KOPT-K1 (cell line): ENCODE results near the gene NMNAT2.

ENCODE experiments used
- H3K27ac ChIP-seq: fragments of 200-600 bp; sonication (generic); 2 replicates; pipeline ENCODE4 v1.5.1; 2016; ENCODE audit warnings: antibody characterized with exemption, mild to moderate bottlenecking, low read depth, low read length; ENCODE audit not compliant: poor library complexity, severe bottlenecking
- H3K36me3 ChIP-seq: fragments of 200-600 bp; sonication (generic); 2 replicates; pipeline ENCODE4 v1.5.1; 2017; ENCODE audit warnings: antibody characterized with exemption, mild to moderate bottlenecking, low read length, moderate library complexity; ENCODE audit not compliant: insufficient read depth
- H3K9me3 ChIP-seq: fragments of 200-600 bp; sonication (generic); 2 replicates; pipeline ENCODE4 v1.5.1; 2017; ENCODE audit warnings: antibody characterized with exemption, low read length, mild to moderate bottlenecking; ENCODE audit not compliant: insufficient read depth, poor library complexity, severe bottlenecking

The NMNAT2 gene

DNA sequence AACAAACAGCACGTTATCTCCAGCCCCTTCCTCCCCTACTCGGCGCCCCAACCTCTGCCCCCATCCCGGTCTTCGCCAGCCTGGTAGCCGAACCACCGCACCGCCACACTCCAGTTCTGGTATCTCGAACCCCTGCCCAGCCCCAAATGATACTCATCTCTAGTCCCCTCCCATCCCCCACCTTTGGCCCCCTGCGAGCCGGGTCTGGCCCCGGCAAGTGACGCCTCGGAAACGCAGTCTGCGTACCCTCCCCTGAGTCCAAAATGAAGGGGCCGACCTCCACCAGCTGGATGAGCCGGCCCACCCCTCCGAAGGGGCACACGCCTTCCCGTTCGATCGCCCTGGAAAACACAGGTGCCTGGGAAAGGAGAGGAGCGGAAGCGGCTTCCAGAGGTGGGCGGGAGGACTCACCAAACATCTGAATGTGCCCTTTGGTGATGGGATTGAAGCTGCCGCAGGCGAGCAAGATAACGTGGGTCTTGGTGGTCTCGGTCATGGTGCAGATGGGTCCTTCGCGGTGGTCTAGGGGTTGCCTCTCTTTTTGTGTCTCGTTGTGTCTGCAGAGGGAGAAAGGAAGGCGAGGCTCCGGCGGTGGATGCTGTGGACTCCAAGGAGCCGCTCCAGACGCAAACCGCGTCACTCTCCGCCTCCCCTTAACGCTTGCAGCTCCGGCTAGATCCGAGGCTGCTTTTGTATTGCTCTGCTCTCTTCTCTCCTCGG is at the start of gene NMNAT2:
NMNAT2 (minus strand) TSS at position 609 of the 720 bp plus-strand sequence; CDS start at position 496, 113 bp downstream.
- H3K36me3 ChIP-seq: no peaks in the 10 kb centered on the region
- no peak within 1 kb of the TSS for H3K27ac ChIP-seq
- H3K9me3 ChIP-seq: no peaks in the 10 kb centered on the region

DNA sequence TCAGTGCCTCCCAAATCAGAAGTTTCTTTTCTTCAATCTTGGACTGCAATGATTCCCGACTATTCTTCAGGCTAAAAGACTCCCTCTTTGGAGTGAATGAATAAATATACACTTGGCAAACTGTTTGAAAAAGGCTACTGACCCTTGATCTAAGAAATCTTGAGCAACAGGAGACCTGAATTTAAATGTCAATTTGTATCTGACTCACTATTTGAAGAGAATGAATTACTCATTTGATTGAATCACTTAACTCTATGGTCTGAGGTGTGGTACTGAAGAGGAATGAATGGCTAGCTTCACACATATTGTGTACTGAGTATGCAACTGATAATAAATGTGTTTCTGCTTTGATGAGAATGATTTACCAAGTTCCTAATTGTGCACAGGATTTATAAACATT is 49.5 kb upstream of the NMNAT2 start:
- Histone ChIP-seq H3K27ac (no peak overlapping the region), H3K9me3 (no peaks in the 10 kb centered on the region), H3K36me3 (no peaks in the 10 kb centered on the region)

- Histone ChIP-seq H3K27ac (no peak overlapping the region), H3K9me3 (no peaks in the 10 kb centered on the region), H3K36me3 (no peaks in the 10 kb centered on the region)
Observed at GRCh38 chr1:183466781-183467180, 48.6 kb upstream of the NMNAT2 start.

GRCh38 chr1:183463566-183463965 is 45.4 kb upstream of the NMNAT2 start:
- no peaks in the 10 kb centered on the region for H3K36me3 ChIP-seq
- no peaks in the 10 kb centered on the region for H3K9me3 ChIP-seq
- H3K27ac ChIP-seq: no peak overlapping the region

- H3K9me3 ChIP-seq: no peaks in the 10 kb centered on the region
- H3K27ac ChIP-seq: no peak overlapping the region
- no peaks in the 10 kb centered on the region for H3K36me3 ChIP-seq
Observed at GRCh38 chr1:183461350-183461749, 43.2 kb upstream of the NMNAT2 start.

DNA sequence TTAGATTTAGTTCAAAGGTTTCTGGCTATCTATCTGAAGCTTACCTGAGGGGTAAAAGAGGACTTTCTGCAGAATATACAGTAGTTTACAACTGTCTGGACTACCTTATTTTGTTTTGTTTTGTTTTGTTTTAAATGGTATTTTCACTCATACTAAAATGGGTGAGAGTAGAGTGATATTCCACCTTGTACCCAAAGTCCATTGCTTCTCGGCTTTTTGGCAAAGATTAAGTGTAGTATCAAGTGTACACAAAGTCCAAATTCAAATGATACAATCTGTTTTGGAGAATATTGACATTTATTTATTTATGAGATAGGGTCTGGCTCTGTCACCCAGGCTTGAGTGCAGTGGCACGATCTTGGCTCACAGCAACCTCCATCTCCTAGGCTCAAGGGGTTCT is 42.4 kb upstream of the NMNAT2 start:
- no peaks in the 10 kb centered on the region for H3K9me3 ChIP-seq
- H3K27ac ChIP-seq: no peak overlapping the region
- H3K36me3 ChIP-seq: no peaks in the 10 kb centered on the region

- no peaks in the 10 kb centered on the region for H3K9me3 ChIP-seq
- no peaks in the 10 kb centered on the region for H3K36me3 ChIP-seq
- H3K27ac ChIP-seq: no peak overlapping the region
Observed at GRCh38 chr1:183457449-183457848, 39.3 kb upstream of the NMNAT2 start.

DNA sequence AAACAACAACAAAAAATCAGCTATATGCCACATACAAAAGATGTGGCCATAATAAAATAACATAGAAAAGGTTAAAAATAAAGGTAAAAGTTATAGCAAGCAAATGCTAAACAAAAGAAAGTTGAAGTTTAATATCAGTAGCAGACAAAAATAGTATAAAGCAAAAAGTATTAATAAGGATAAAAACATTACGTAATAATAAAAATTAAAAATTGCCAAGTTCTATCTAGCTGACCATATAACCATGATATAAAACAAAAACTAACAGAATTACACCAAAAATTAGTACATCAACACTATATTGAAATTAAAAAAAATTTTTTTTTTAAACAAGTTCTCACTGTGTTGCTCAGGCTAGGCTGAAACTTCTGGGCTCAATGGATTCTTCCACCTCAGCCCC is 38.6 kb upstream of the NMNAT2 start:
- no peaks in the 10 kb centered on the region for H3K36me3 ChIP-seq
- no peaks in the 10 kb centered on the region for H3K9me3 ChIP-seq
- H3K27ac ChIP-seq: no peak overlapping the region

GRCh38 chr1:183454377-183454776 is 36.2 kb upstream of the NMNAT2 start:
- H3K9me3 ChIP-seq: no peaks in the 10 kb centered on the region
- H3K27ac ChIP-seq: no peak overlapping the region
- no peaks in the 10 kb centered on the region for H3K36me3 ChIP-seq

- H3K27ac ChIP-seq: no peak overlapping the region
- H3K36me3 ChIP-seq: no peaks in the 10 kb centered on the region
- H3K9me3 ChIP-seq: no peaks in the 10 kb centered on the region
Observed at GRCh38 chr1:183450093-183450492, 31.9 kb upstream of the NMNAT2 start.

- Histone ChIP-seq H3K9me3 (no peaks in the 10 kb centered on the region), H3K27ac (no peak overlapping the region), H3K36me3 (no peaks in the 10 kb centered on the region)
Observed at GRCh38 chr1:183449223-183449770, 31.1 kb upstream of the NMNAT2 start.

GRCh38 chr1:183444243-183444642 is 26.1 kb upstream of the NMNAT2 start:
- H3K36me3 ChIP-seq: no peaks in the 10 kb centered on the region
- H3K9me3 ChIP-seq: no peaks in the 10 kb centered on the region
- H3K27ac ChIP-seq: no peak overlapping the region

- no peak overlapping the region for H3K27ac ChIP-seq
- no peaks in the 10 kb centered on the region for H3K9me3 ChIP-seq
- H3K36me3 ChIP-seq: no peaks in the 10 kb centered on the region
Observed at GRCh38 chr1:183443466-183443865, 25.3 kb upstream of the NMNAT2 start.

DNA sequence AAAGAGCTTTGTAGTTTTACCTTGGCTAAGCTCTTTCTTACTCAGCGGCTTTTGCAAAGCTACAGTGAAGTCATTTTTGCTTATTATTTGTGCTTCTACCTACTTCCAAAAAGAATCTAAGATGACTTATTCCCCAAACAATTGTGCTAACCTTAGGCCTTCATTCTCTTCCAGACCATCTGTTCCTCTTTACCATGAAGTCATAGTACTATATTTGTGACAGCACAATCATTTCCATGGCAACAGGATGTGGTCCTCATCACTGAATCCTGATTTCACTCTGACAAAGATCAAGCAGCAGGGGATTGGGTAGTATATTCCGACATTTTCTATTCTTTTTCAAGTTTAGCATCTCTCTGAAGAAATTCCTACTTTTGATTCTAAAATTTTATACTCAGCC is 24.8 kb upstream of the NMNAT2 start:
- no peaks in the 10 kb centered on the region for H3K36me3 ChIP-seq
- no peak overlapping the region for H3K27ac ChIP-seq
- no peaks in the 10 kb centered on the region for H3K9me3 ChIP-seq

GRCh38 chr1:183438060-183438459 is 19.9 kb upstream of the NMNAT2 start:
- H3K9me3 ChIP-seq: no peaks in the 10 kb centered on the region
- no peaks in the 10 kb centered on the region for H3K36me3 ChIP-seq
- H3K27ac ChIP-seq: no peak overlapping the region

GRCh38 chr1:183435497-183435896 is 17.3 kb upstream of the NMNAT2 start:
- Histone ChIP-seq H3K27ac (no peak overlapping the region), H3K36me3 (no peaks in the 10 kb centered on the region), H3K9me3 (no peaks in the 10 kb centered on the region)
